ENCODE results near the gene SF3B6.

SF3B6 gene

GRCh38 chr2:24017711-24018110 lies 58.4 kb downstream of the SF3B6 start:
- no peak for DNase-seq

Measured in inflammatory macrophage treated with lipopolysaccharide for 4 hours (primary cell).